SK-N-SH treated with all-trans-retinoic acid at 6 μM for 48 hours (cell line): ENCODE measurements around the gene HDAC4.

ENCODE experiments used
- ATAC-seq: fragments of 200-7000 bp; cut with Tn5 transposase; 3 replicates; pipeline ENCODE4 v1.9.1; 2020; ENCODE audit warnings: mild to moderate bottlenecking, moderate library complexity
- ARNTL ChIP-seq: fragments of 450-650 bp; formaldehyde crosslinking; IDR thresholded peaks from 2 replicates; pipeline ENCODE4 v1.5.0; 2020; ENCODE audit warnings: low read depth, mild to moderate bottlenecking, moderate library complexity, borderline replicate concordance
- BACH2 ChIP-seq: fragments of 250-450 bp; sonication (Bioruptor Pico); IDR thresholded peaks from 2 replicates; pipeline ENCODE4 v1.9.0; 2021; ENCODE audit warnings: mild to moderate bottlenecking, borderline replicate concordance
- CREB5 ChIP-seq: fragments of 250-450 bp; sonication (Bioruptor Pico); IDR thresholded peaks from 2 replicates; pipeline ENCODE4 v1.5.1; 2020; ENCODE audit warnings: low read depth, mild to moderate bottlenecking, moderate library complexity
- CSDC2 ChIP-seq: fragments of 250-450 bp; sonication (Bioruptor Pico); IDR thresholded peaks from 2 replicates; pipeline ENCODE4 v1.5.0; 2020; ENCODE audit warnings: mild to moderate bottlenecking, moderate library complexity
- CSRNP3 ChIP-seq: fragments of 250-450 bp; sonication (Bioruptor Pico); IDR thresholded peaks from 2 replicates; pipeline ENCODE4 v1.5.1; 2021; ENCODE audit warnings: mild to moderate bottlenecking, moderate library complexity
- ESRRG ChIP-seq: fragments of 250-450 bp; sonication (Bioruptor Pico); IDR thresholded peaks from 2 replicates; pipeline ENCODE4 v1.6.1; 2021; ENCODE audit warnings: mild to moderate bottlenecking
- GLIS3 ChIP-seq: fragments of 250-450 bp; sonication (Bioruptor Pico); IDR thresholded peaks from 2 replicates; pipeline ENCODE4 v1.5.0; 2020; ENCODE audit warnings: mild to moderate bottlenecking, moderate library complexity
- ISL1 ChIP-seq: fragments of 250-450 bp; sonication (Bioruptor Pico); IDR thresholded peaks from 2 replicates; pipeline ENCODE4 v2.1.2; 2022; ENCODE audit warnings: mild to moderate bottlenecking, moderate library complexity
- OSR1 ChIP-seq: fragments of 250-450 bp; sonication (Bioruptor Pico); IDR thresholded peaks from 2 replicates; pipeline ENCODE4 v1.8.0; 2022; ENCODE audit warnings: moderate library complexity, mild to moderate bottlenecking, inconsistent platforms
- PATZ1 ChIP-seq: fragments of 250-450 bp; sonication (Bioruptor Pico); IDR thresholded peaks from 2 replicates; pipeline ENCODE4 v1.8.0; 2020; ENCODE audit warnings: mild to moderate bottlenecking, moderate library complexity, borderline replicate concordance
- POU6F1 ChIP-seq: fragments of 250-450 bp; sonication (Bioruptor Pico); IDR thresholded peaks from 2 replicates; pipeline ENCODE4 v1.8.0; 2021; ENCODE audit warnings: low read depth, mild to moderate bottlenecking, moderate library complexity, borderline replicate concordance
- PPARA ChIP-seq: fragments of 250-450 bp; sonication (Bioruptor Pico); IDR thresholded peaks from 2 replicates; pipeline ENCODE4 v1.5.0; 2020; ENCODE audit warnings: mild to moderate bottlenecking, borderline replicate concordance
- RARB ChIP-seq: fragments of 250-450 bp; sonication (Bioruptor Pico); IDR thresholded peaks from 2 replicates; pipeline ENCODE4 v1.8.0; 2021; ENCODE audit warnings: mild to moderate bottlenecking, moderate library complexity
- SNAI2 ChIP-seq: fragments of 250-450 bp; sonication (Bioruptor Pico); IDR thresholded peaks from 2 replicates; pipeline ENCODE4 v1.5.0; 2020; ENCODE audit warnings: mild to moderate bottlenecking, moderate library complexity
- TCF4 ChIP-seq: fragments of 250-450 bp; sonication (Bioruptor Pico); IDR thresholded peaks from 2 replicates; pipeline ENCODE4 v1.8.0; 2021; ENCODE audit warnings: mild to moderate bottlenecking, moderate library complexity, borderline replicate concordance
- TOX ChIP-seq: fragments of 250-450 bp; sonication (Bioruptor Pico); IDR thresholded peaks from 2 replicates; pipeline ENCODE4 v1.8.0; 2021; ENCODE audit warnings: mild to moderate bottlenecking, moderate library complexity, borderline replicate concordance
- ZC3H10 ChIP-seq: fragments of 250-450 bp; sonication (Bioruptor Pico); IDR thresholded peaks from 2 replicates; pipeline ENCODE4 v1.5.1; 2021; ENCODE audit warnings: mild to moderate bottlenecking, moderate library complexity
- ZFP3 ChIP-seq: fragments of 250-450 bp; sonication (Bioruptor Pico); IDR thresholded peaks from 2 replicates; pipeline ENCODE4 v1.5.0; 2020; ENCODE audit warnings: mild to moderate bottlenecking, moderate library complexity
- ZFP30 ChIP-seq: fragments of 450-650 bp; formaldehyde crosslinking; IDR thresholded peaks from 2 replicates; pipeline ENCODE4 v1.5.0; 2022; ENCODE audit warnings: mild to moderate bottlenecking, moderate library complexity
- ZNF565 ChIP-seq: fragments of 450-650 bp; formaldehyde crosslinking; conservative IDR thresholded peaks from 2 replicates; pipeline ENCODE4 v1.5.0; 2020; ENCODE audit warnings: low read depth, mild to moderate bottlenecking, moderate library complexity
- ZNF70 ChIP-seq: fragments of 450-650 bp; formaldehyde crosslinking; IDR thresholded peaks from 2 replicates; pipeline ENCODE4 v1.5.0; 2020; ENCODE audit warnings: mild to moderate bottlenecking, moderate library complexity
- ZNF8 ChIP-seq: fragments of 450-650 bp; formaldehyde crosslinking; IDR thresholded peaks from 2 replicates; pipeline ENCODE4 v1.5.0; 2020; ENCODE audit warnings: mild to moderate bottlenecking, moderate library complexity

HDAC4 gene

GRCh38 chr2:239264838-239265651 lies 135.8 kb downstream of the HDAC4 start:
- no peak; the same call in 2 of the 3 replicates for ATAC-seq
- TF ChIP-seq ESRRG, result no peak

- TF ChIP-seq ZFP30 (CRISPR knock-in tag) (no peak), OSR1 (CRISPR knock-in tag) (no peak), ZNF70 (no peak), PATZ1 (CRISPR knock-in tag) (no peak), BACH2 (CRISPR knock-in tag) (no peak), ISL1 (CRISPR knock-in tag) (no peak)
- ATAC-seq, result no peak
Observed at GRCh38 chr2:239264492-239264837, 136.4 kb downstream of the HDAC4 start.

GRCh38 chr2:239263669-239264491 lies 136.9 kb downstream of the HDAC4 start:
- no peak for TF ChIP-seq CREB5
- no peak for TF ChIP-seq ZFP3 (CRISPR knock-in tag)
- TF ChIP-seq BACH2 (CRISPR knock-in tag), result no peak
- no peak for TF ChIP-seq TCF4 (CRISPR knock-in tag)
- no peak for TF ChIP-seq ARNTL (CRISPR knock-in tag)
- no peak for TF ChIP-seq ZNF8
- TF ChIP-seq GLIS3 (CRISPR knock-in tag), result no peak
- TF ChIP-seq RARB (CRISPR knock-in tag), result no peak
- no peak for TF ChIP-seq OSR1 (CRISPR knock-in tag)
- TF ChIP-seq CSDC2 (CRISPR knock-in tag), result no peak
- no peak for TF ChIP-seq CSRNP3 (CRISPR knock-in tag)
- TF ChIP-seq POU6F1 (CRISPR knock-in tag), result no peak
- no peak for TF ChIP-seq ZNF70
- TF ChIP-seq PPARA, result no peak
- no peak for TF ChIP-seq SNAI2 (CRISPR knock-in tag)
- TF ChIP-seq ZC3H10 (CRISPR knock-in tag), result no peak
- no peak for ATAC-seq

- no peak for ATAC-seq
- TF ChIP-seq ZNF70 (no peak), RARB (CRISPR knock-in tag) (no peak), ZC3H10 (CRISPR knock-in tag) (no peak), CSDC2 (CRISPR knock-in tag) (no peak), TCF4 (CRISPR knock-in tag) (no peak), SNAI2 (CRISPR knock-in tag) (no peak), PPARA (no peak), ZFP3 (CRISPR knock-in tag) (no peak), CREB5 (no peak), BACH2 (CRISPR knock-in tag) (no peak), GLIS3 (CRISPR knock-in tag) (no peak), ISL1 (CRISPR knock-in tag) (no peak), TOX (CRISPR knock-in tag) (no peak), ZNF8 (no peak), ZNF565 (CRISPR knock-in tag) (no peak), PATZ1 (CRISPR knock-in tag) (no peak), OSR1 (CRISPR knock-in tag) (no peak), POU6F1 (CRISPR knock-in tag) (no peak), ARNTL (CRISPR knock-in tag) (no peak)
Observed at GRCh38 chr2:239263231-239263630, 137.6 kb downstream of the HDAC4 start.
